ENCODE results near the gene CARHSP1. TPM values are rescaled to one million over a fixed set of nuclear protein-coding genes. Genes with fewer than 3 reads are reported as not detected.
"Not testable (repeated sequence)": the region's sequence is repeated elsewhere in the genome, so short reads cannot be mapped to it uniquely, and the experiment has no call there.

The CARHSP1 gene
- total RNA-seq (10 to 100 TPM; 65.0 to 94.3 (median 81.7) TPM), polyA plus RNA-seq (100 to 1,000 TPM in 1 of 2 donors, 10 to 100 TPM in 1; 53.2 to 102 TPM)
- long read RNA-seq, donor 1, transcript CARHSP1-201 (4 exons, 746 nt), result major isoform, 25 of 116 reads
- long read RNA-seq, donor 1, transcript CARHSP1-202 (4 exons, 3,026 nt), result minor isoform, 8 of 116 reads
- long read RNA-seq, donor 1, partial matches to known transcripts, result 3 of 116 reads
- long read RNA-seq, donor 1, other reads (novel, unspliced or antisense), result 78 of 116 reads
- long read RNA-seq, donor 2, transcript CARHSP1-201 (4 exons, 746 nt), result major isoform, 53 of 65 reads
- long read RNA-seq, donor 2, transcript CARHSP1-202 (4 exons, 3,026 nt), result minor isoform, 5 of 65 reads
- long read RNA-seq, donor 2, partial matches to known transcripts, result 7 of 65 reads
- long read RNA-seq, donor 2, other reads (novel, unspliced or antisense), result 0 of 65 reads
- long read RNA-seq, donor 3, transcript CARHSP1-202 (4 exons, 3,026 nt), result minor isoform, 6 of 111 reads
- long read RNA-seq, donor 3, transcript CARHSP1-201 (4 exons, 746 nt), result major isoform, 53 of 111 reads
- long read RNA-seq, donor 3, partial matches to known transcripts, result 2 of 111 reads
- long read RNA-seq, donor 3, other reads (novel, unspliced or antisense), result 50 of 111 reads

- TF ChIP-seq EP300 (IDR thresholded peaks at IDR 0.05) (no peak), CTCF (IDR thresholded peaks at IDR 0.05) (no peak), POLR2A (IDR thresholded peaks at IDR 0.05) (peak; percentile 51)
- H3K4me3 ChIP-seq, result peak within 1 kb of the TSS; percentile 81
- H3K9me3 ChIP-seq, result no peaks in the 10 kb centered on the region
- intact Hi-C loops (cut with DNase I), result loop anchor here in 1 of 4 donors (5.0 kb wide), 1 partner anchor 239 kb away; no protein-coding TSS in a partner anchor
- no peaks in the 10 kb centered on the region for H3K36me3 ChIP-seq
- H3K27ac ChIP-seq, result peak within 1 kb of the TSS; percentile 77 to 88
- H3K27me3 ChIP-seq, result no peaks in the 10 kb centered on the region
- 1% methylated on average over 40 to 83 of the region's 83 CpGs for WGBS, 3 donors
- peak; percentile 85 to 93 (median 91) for DNase-seq
- H3K4me1 ChIP-seq (ENCODE audit: insufficient read depth), result peaks cover 18% of the 10 kb centered on the region
Measured at GRCh38 chr16:8868416-8869211, at the start of gene CARHSP1. TSS of gene CARHSP1 (minus strand) at chr16:8869006. CDS start at chr16:8859328, 9,678 bp downstream.

- H3K36me3 ChIP-seq; H3K27me3 ChIP-seq; H3K9me3 ChIP-seq; DNase-seq; H3K27ac ChIP-seq; H3K4me1 ChIP-seq (ENCODE audit: insufficient read depth); intact Hi-C loops (cut with DNase I); H3K4me3 ChIP-seq: not testable (repeated sequence)
- 93 to 95% (median 94%) methylated on average over 10 of the region's 10 CpGs for WGBS, 3 donors
Measured at GRCh38 chr16:8917336-8917735, 48.5 kb upstream of the CARHSP1 start.

GRCh38 chr16:8916541-8917225, 47.9 kb upstream of the CARHSP1 start:
- no peaks in the 10 kb centered on the region for H3K27me3 ChIP-seq
- H3K27ac ChIP-seq, result no peak overlapping the region
- no peaks in the 10 kb centered on the region for H3K9me3 ChIP-seq
- no peak for DNase-seq
- intact Hi-C loops (cut with DNase I), result no loop called here
- no peaks in the 10 kb centered on the region for H3K4me1 ChIP-seq (ENCODE audit: insufficient read depth)
- H3K36me3 ChIP-seq, result no peaks in the 10 kb centered on the region
- no peak for TF ChIP-seq POLR2A (IDR thresholded peaks at IDR 0.05)
- TF ChIP-seq EP300 (IDR thresholded peaks at IDR 0.05), result no peak
- no peak for TF ChIP-seq CTCF (IDR thresholded peaks at IDR 0.05)
- no peak overlapping the region for H3K4me3 ChIP-seq
- 64 to 71% (median 71%) methylated on average over 5 of the region's 5 CpGs for WGBS, 3 donors

- H3K27me3 ChIP-seq, result no peaks in the 10 kb centered on the region
- no peak for DNase-seq
- no peaks in the 10 kb centered on the region for H3K4me1 ChIP-seq (ENCODE audit: insufficient read depth)
- no peak overlapping the region for H3K4me3 ChIP-seq
- TF ChIP-seq EP300 (IDR thresholded peaks at IDR 0.05) (no peak), POLR2A (IDR thresholded peaks at IDR 0.05) (no peak), CTCF (IDR thresholded peaks at IDR 0.05) (no peak)
- H3K36me3 ChIP-seq, result no peaks in the 10 kb centered on the region
- WGBS, 3 donors, result 92 to 95% (median 93%) methylated on average over 7 of the region's 7 CpGs
- H3K27ac ChIP-seq, result no peak overlapping the region
- intact Hi-C loops (cut with DNase I), result no loop called here
- H3K9me3 ChIP-seq, result no peaks in the 10 kb centered on the region
Measured at GRCh38 chr16:8915722-8916301, 47.0 kb upstream of the CARHSP1 start.
